OCI-LY1 (cell line): Measurements from ENCODE around the gene KLF17.

Source experiments
- EZH2 ChIP-seq: fragments of 200-600 bp; sonication (generic), shearing (Covaris generic); IDR thresholded peaks from 2 replicates; pipeline ENCODE4 v1.8.0; 2017; ENCODE audit warnings: borderline replicate concordance, mixed run types, mild to moderate bottlenecking, antibody characterized with exemption, low read length, moderate library complexity, mixed read lengths
- TF ChIP-seq, protein P1 (sequence below): fragments of 200-600 bp; sonication (generic), shearing (Covaris generic); IDR thresholded peaks from 2 replicates; pipeline ENCODE4 v1.5.1; 2017; ENCODE audit warnings: mild to moderate bottlenecking, antibody characterized with exemption, low read length, moderate library complexity, mixed read lengths

DNA sequence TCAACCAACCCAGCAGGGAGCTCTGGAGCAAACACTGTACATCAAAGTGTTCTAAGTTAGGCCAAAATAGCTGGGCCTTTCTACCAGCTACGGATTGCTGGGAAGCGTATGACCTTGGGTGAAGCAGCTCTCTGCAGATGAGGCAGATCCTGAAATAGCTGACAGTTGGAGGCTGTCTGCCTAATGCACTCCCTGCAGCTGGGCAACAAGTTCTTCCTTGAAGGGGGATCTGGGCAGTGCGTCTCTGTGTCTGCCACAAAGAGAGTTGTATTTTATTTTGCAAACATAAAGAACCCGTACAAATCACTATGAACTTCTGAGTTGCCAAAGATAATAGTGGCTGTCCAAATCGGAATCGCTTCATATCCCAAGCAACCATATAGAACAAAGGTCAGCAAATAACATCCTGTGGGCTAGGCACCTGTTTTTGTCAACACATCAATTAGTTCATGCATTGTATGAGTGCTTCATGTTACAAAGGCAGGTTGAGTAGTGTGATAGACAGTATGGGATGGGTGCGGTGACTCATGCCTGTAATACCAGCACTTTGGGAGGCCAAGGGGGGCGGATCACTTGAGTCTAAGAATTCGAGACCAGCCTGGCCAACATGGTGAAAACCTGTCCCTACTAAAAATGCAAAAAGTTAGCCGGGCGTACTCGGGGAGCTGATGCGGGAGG lies 29.1 kb upstream of the KLF17 start:
- TF ChIP-seq, protein P1, sequence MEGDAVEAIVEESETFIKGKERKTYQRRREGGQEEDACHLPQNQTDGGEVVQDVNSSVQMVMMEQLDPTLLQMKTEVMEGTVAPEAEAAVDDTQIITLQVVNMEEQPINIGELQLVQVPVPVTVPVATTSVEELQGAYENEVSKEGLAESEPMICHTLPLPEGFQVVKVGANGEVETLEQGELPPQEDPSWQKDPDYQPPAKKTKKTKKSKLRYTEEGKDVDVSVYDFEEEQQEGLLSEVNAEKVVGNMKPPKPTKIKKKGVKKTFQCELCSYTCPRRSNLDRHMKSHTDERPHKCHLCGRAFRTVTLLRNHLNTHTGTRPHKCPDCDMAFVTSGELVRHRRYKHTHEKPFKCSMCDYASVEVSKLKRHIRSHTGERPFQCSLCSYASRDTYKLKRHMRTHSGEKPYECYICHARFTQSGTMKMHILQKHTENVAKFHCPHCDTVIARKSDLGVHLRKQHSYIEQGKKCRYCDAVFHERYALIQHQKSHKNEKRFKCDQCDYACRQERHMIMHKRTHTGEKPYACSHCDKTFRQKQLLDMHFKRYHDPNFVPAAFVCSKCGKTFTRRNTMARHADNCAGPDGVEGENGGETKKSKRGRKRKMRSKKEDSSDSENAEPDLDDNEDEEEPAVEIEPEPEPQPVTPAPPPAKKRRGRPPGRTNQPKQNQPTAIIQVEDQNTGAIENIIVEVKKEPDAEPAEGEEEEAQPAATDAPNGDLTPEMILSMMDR, result no peak
- TF ChIP-seq EZH2, result no peak
